MM.1S (cell line): ENCODE measurements around the gene PLIN3.
A peak's percentile ranks its signal among the peaks of the same experiment; 100 is the strongest.
"Not testable (repeated sequence)": the region's sequence is repeated elsewhere in the genome, so short reads cannot be mapped to it uniquely, and the experiment has no call there.

Experiments used
- DNase-seq: peaks from one replicate; pipeline ENCODE4 v3.0.0-alpha.2; 2015
- H2AFZ ChIP-seq: fragments of 300-600 bp; sonication (generic); 2 replicates; pipeline ENCODE4 v1.6.0; 2016; ENCODE audit warnings: antibody characterized with exemption, low read length
- H3F3A ChIP-seq: fragments of 300-600 bp; sonication (generic); 2 replicates; pipeline ENCODE4 v1.6.1; 2016; ENCODE audit warnings: mild to moderate bottlenecking, antibody characterized with exemption, low read length, moderate library complexity, mixed read lengths; ENCODE audit not compliant: insufficient read depth
- H3K27ac ChIP-seq: fragments of 300-600 bp; sonication (generic); 2 replicates; pipeline ENCODE4 v1.5.1; 2016; ENCODE audit warnings: mild to moderate bottlenecking, low read length
- H3K27me3 ChIP-seq: fragments of 300-600 bp; sonication (generic); replicated peaks from 2 replicates; pipeline ENCODE4 v1.6.0; 2016; ENCODE audit warnings: low read length; ENCODE audit not compliant: insufficient read depth
- H3K36me3 ChIP-seq: fragments of 300-600 bp; sonication (generic); replicated peaks from 2 replicates; pipeline ENCODE4 v1.6.1; 2016; ENCODE audit warnings: mild to moderate bottlenecking, low read length, mixed read lengths; ENCODE audit not compliant: insufficient read depth
- H3K4me1 ChIP-seq: fragments of 300-600 bp; sonication (generic); 2 replicates; pipeline ENCODE4 v1.6.1; 2016; ENCODE audit warnings: low read length, mixed read lengths
- H3K4me2 ChIP-seq: fragments of 300-600 bp; sonication (generic); 2 replicates; pipeline ENCODE4 v1.6.0; 2016; ENCODE audit warnings: low read depth, low read length
- H3K4me3 ChIP-seq: fragments of 300-600 bp; sonication (generic); 2 replicates; pipeline ENCODE4 v1.5.1; 2016; ENCODE audit warnings: low read length, mixed read lengths
- H3K79me2 ChIP-seq: fragments of 300-600 bp; sonication (generic); 2 replicates; pipeline ENCODE4 v1.6.1; 2016; ENCODE audit warnings: mixed run types, low read length, mixed read lengths
- H3K9ac ChIP-seq: fragments of 300-600 bp; sonication (generic); 2 replicates; pipeline ENCODE4 v1.6.1; 2016; ENCODE audit warnings: low read length, mixed read lengths
- H3K9me2 ChIP-seq: fragments of 300-600 bp; sonication (generic); replicated peaks from 2 replicates; pipeline ENCODE4 v1.6.1; 2016; ENCODE audit warnings: mild to moderate bottlenecking, low read length, mixed read lengths; ENCODE audit not compliant: insufficient read depth
- H3K9me3 ChIP-seq: fragments of 300-600 bp; sonication (generic); replicated peaks from 2 replicates; pipeline ENCODE4 v1.6.1; 2016; ENCODE audit warnings: mild to moderate bottlenecking, low read length, mixed read lengths; ENCODE audit not compliant: insufficient read depth
- H4K20me1 ChIP-seq: fragments of 300-600 bp; sonication (generic); 2 replicates; pipeline ENCODE4 v1.6.1; 2016; ENCODE audit warnings: mild to moderate bottlenecking, low read length, moderate library complexity, mixed read lengths; ENCODE audit not compliant: insufficient read depth
- CTCF ChIP-seq: fragments of 300-600 bp; sonication (generic); IDR thresholded peaks from 2 replicates; pipeline ENCODE4 v1.5.1; 2016; ENCODE audit warnings: antibody characterized with exemption, low read length, mixed read lengths
- EZH2 ChIP-seq: fragments of 300-600 bp; sonication (generic); optimal IDR thresholded peaks from 2 replicates; pipeline ENCODE3; 2017; ENCODE audit warnings: low read depth, mild to moderate bottlenecking, antibody characterized with exemption, low read length, mixed read lengths
- EZH2phosphoT487 ChIP-seq: fragments of 300-600 bp; sonication (generic); IDR thresholded peaks from 2 replicates; pipeline ENCODE4 v1.6.1; 2018; ENCODE audit warnings: antibody characterized with exemption, low read length

PLIN3 gene

DNA sequence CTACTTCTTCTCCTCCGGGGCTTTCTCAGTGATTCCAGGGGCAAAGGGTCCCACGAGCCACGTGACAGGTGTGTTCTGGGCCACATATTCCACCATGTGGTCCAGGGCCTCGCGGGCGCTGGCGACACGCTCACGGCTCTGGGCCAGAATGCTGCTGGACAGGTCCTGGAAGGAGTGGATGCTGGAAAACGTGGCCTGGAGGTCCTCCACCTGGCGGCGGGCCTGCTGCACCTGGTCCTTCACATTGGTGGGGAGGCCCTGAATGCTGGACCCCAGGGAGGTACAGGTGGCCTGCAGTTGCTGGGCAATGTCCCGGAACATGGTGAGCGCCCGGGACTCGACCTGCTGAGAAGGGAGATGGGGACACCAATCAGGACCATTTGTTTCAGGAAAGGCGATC, 28.3 kb downstream of the PLIN3 start:
- Histone ChIP-seq H2AFZ (no peak overlapping the region), H3K36me3 (no peaks in the 10 kb centered on the region), H3K79me2 (no peaks in the 10 kb centered on the region), H3K27me3 (no peaks in the 10 kb centered on the region), H3F3A (no peaks in the 10 kb centered on the region), H3K4me1 (no peaks in the 10 kb centered on the region), H3K9ac (no peak overlapping the region), H3K27ac (no peak overlapping the region), H3K9me2 (no peaks in the 10 kb centered on the region), H3K4me2 (no peak overlapping the region), H4K20me1 (no peaks in the 10 kb centered on the region), H3K4me3 (no peak overlapping the region), H3K9me3 (no peaks in the 10 kb centered on the region)
- TF ChIP-seq CTCF = no peak
- no peak for TF ChIP-seq EZH2
- DNase-seq = no peak

DNA sequence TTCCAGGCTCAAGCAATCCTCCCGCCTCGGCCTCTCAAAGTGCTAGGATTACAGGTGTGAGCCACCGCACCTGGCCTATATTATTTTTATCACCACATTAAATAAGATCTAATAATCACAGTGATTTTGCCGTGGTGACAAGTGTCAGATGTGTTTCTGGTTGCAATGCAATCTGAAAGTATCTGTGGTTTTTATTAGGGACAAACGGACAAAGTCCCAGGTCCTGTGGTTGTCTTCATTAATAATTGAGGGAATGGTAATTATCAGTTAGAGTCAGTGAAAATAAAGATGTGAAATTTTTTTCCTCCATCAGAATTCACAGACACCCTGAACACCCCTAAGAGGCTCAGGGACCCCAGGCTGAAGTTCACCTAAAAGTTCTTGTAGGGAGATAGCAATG, 34.7 kb downstream of the PLIN3 start:
- H3F3A ChIP-seq = peaks cover 15% of the 10 kb centered on the region
- H3K4me1 ChIP-seq = peaks cover 7% of the 10 kb centered on the region
- H2AFZ ChIP-seq = no peak overlapping the region
- no peaks in the 10 kb centered on the region for H4K20me1 ChIP-seq
- peaks cover 36% of the 10 kb centered on the region for H3K79me2 ChIP-seq
- H3K4me2 ChIP-seq = no peak overlapping the region
- no peak for TF ChIP-seq EZH2phosphoT487
- no peak for TF ChIP-seq EZH2
- no peak for TF ChIP-seq CTCF
- DNase-seq = no peak
- no peak overlapping the region for H3K27ac ChIP-seq
- no peaks in the 10 kb centered on the region for H3K36me3 ChIP-seq
- no peaks in the 10 kb centered on the region for H3K9me2 ChIP-seq
- H3K9ac ChIP-seq = no peak overlapping the region
- H3K9me3 ChIP-seq = no peaks in the 10 kb centered on the region
- H3K27me3 ChIP-seq = no peaks in the 10 kb centered on the region
- H3K4me3 ChIP-seq = no peak overlapping the region

DNA sequence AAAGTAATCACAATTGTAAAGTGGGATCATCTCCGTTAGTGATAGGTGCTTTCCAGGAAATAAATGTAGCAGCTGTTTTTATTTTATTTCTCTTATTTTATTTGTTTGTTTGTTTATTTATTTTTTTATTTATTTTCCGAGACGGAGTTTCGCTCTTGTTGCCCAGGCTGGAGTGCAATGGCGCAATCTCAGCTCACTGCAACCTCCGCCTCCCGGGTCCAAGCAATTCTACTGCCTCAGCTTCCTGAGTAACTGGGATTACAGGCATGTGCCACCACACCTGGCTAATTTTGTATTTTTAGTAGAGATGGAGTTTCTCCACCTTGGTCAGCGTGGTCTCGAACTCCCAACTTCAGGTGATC, 35.5 kb downstream of the PLIN3 start:
- H2AFZ ChIP-seq = peak overlapping the region; percentile 95
- H3K9ac ChIP-seq = peak overlapping the region; percentile 84
- peak overlapping the region; percentile 20; the same call in 1 of the 2 replicates for H3K27ac ChIP-seq
- not testable (repeated sequence) for DNase-seq, H3K9me2 ChIP-seq, H4K20me1 ChIP-seq, H3K4me1 ChIP-seq, H3K36me3 ChIP-seq, H3K9me3 ChIP-seq, H3K27me3 ChIP-seq
- peak overlapping the region; percentile 65; the same call in 1 of the 2 replicates for H3K4me2 ChIP-seq
- H3K79me2 ChIP-seq = peaks cover 39% of the 10 kb centered on the region
- peaks cover 15% of the 10 kb centered on the region for H3F3A ChIP-seq
- peak overlapping the region; percentile 96 for H3K4me3 ChIP-seq

DNA sequence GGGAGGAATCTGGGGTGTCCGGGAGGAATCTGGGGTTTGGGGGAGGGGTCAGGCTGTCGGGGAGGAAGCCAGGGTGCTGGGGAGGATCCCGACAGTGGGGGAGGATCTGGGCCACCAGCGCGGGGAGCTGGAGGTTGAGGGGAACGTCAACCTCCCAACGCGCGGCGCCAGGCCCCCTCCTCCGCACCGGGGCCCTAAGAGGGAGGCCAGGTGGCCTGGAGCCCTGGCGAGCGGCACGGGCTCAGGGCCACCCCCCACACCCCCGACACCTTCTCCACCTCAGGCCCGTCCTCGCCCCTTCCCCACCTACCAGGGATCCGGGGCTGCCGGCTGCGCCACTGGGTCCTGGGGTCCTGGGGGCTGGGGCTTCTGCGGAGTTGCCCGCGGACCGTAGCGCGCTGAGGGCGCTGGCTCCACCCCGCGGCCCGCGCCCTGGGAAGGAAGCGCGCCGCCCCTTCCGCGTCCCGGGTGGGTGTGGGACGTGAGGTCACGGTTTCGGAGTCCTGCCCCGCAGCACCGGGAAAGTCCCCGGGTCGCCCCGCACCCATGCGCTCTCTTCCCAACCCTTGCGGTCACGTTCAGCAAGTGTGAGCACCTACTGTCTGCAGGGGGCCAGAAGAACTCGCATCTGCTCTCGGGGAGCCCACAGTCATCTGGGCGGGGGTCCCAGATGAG, 36.0 kb downstream of the PLIN3 start, which contains the start of gene TICAM1:
TSS of gene TICAM1 (minus strand) at position 409 of the 675 bp plus-strand sequence. CDS start 13,335 bp downstream, outside the sequence.
- Histone ChIP-seq H3K4me2 (peak within 1 kb of the TSS; percentile 65), H3K4me1 (peaks cover 7% of the 10 kb centered on the region), H3F3A (peaks cover 15% of the 10 kb centered on the region), H3K36me3 (no peaks in the 10 kb centered on the region), H3K9me3 (no peaks in the 10 kb centered on the region), H4K20me1 (no peaks in the 10 kb centered on the region), H2AFZ (peak within 1 kb of the TSS; percentile 95), H3K9ac (peak within 1 kb of the TSS; percentile 84), H3K9me2 (no peaks in the 10 kb centered on the region), H3K79me2 (peaks cover 42% of the 10 kb centered on the region), H3K27ac (peak within 1 kb of the TSS; percentile 20; the same call in 1 of the 2 replicates), H3K4me3 (peak within 1 kb of the TSS; percentile 96), H3K27me3 (no peaks in the 10 kb centered on the region)
- DNase-seq = peak; percentile 82
- no peak for TF ChIP-seq EZH2
- TF ChIP-seq CTCF = no peak
- TF ChIP-seq EZH2phosphoT487 = no peak
